H9 (cell line): ENCODE data around the gene TRRAP. TPM values are rescaled to one million over a fixed set of nuclear protein-coding genes. Genes with fewer than 3 reads are reported as not detected.

ENCODE experiments used
- DNase-seq: peaks from one replicate; pipeline ENCODE4 v3.0.0-alpha.2; 2017
- H2AFZ ChIP-seq: one replicate; pipeline ENCODE4 v1.6.1; 2013; ENCODE audit warnings: mild to moderate bottlenecking, low read length, control low read depth, moderate library complexity
- H2AK5ac ChIP-seq: 2 replicates; pipeline ENCODE4 v1.6.1; 2013; ENCODE audit warnings: low read length, control low read depth, mixed read lengths; ENCODE audit not compliant: insufficient read length
- H2BK120ac ChIP-seq: one replicate; pipeline ENCODE4 v1.6.1; 2013; ENCODE audit warnings: low read depth, mild to moderate bottlenecking, low read length, control low read depth, inconsistent platforms; ENCODE audit not compliant: poor library complexity, severe bottlenecking
- H2BK12ac ChIP-seq: 2 replicates; pipeline ENCODE4 v1.6.1; 2013; ENCODE audit warnings: low read length, control low read depth, mixed read lengths, low read depth; ENCODE audit not compliant: insufficient read length
- H2BK15ac ChIP-seq: 2 replicates; pipeline ENCODE4 v1.6.1; 2013; ENCODE audit warnings: low read depth, low read length, control low read depth
- H2BK20ac ChIP-seq: one replicate; pipeline ENCODE4 v1.6.1; 2013; ENCODE audit warnings: low read depth, mild to moderate bottlenecking, low read length, control low read depth, inconsistent platforms; ENCODE audit not compliant: poor library complexity, severe bottlenecking
- H2BK5ac ChIP-seq: 2 replicates; pipeline ENCODE4 v1.6.1; 2013; ENCODE audit warnings: low read length, control low read depth, mixed read lengths; ENCODE audit not compliant: insufficient read length
- H3K14ac ChIP-seq: 2 replicates; pipeline ENCODE4 v1.6.1; 2013; ENCODE audit warnings: low read length, control low read depth; ENCODE audit not compliant: insufficient read depth
- H3K18ac ChIP-seq: 2 replicates; pipeline ENCODE4 v1.6.1; 2013; ENCODE audit warnings: low read depth, mild to moderate bottlenecking, mixed read lengths, low read length, control low read depth; ENCODE audit not compliant: insufficient read length
- H3K23ac ChIP-seq: 2 replicates; pipeline ENCODE4 v1.6.1; 2013; ENCODE audit warnings: low read length, control low read depth, mixed read lengths, low read depth; ENCODE audit not compliant: insufficient read length
- H3K23me2 ChIP-seq: 2 replicates; pipeline ENCODE4 v1.6.1; 2013; ENCODE audit warnings: low read depth, mild to moderate bottlenecking, mixed read lengths, low read length, control low read depth; ENCODE audit not compliant: insufficient read length, poor library complexity, severe bottlenecking
- H3K27ac ChIP-seq: 2 replicates; pipeline ENCODE4 v1.5.1; 2013; ENCODE audit warnings: low read length, control low read depth, mixed read lengths, low read depth; ENCODE audit not compliant: insufficient read length
- H3K27me3 ChIP-seq: 2 replicates; pipeline ENCODE4 v1.6.1; 2013; ENCODE audit warnings: low read length, control low read depth, inconsistent platforms; ENCODE audit not compliant: insufficient read depth
- H3K4ac ChIP-seq: 2 replicates; pipeline ENCODE4 v1.6.1; 2013; ENCODE audit warnings: low read depth, mild to moderate bottlenecking, control low read depth, inconsistent platforms, low read length, moderate library complexity
- H3K4me1 ChIP-seq: 2 replicates; pipeline ENCODE4 v1.6.1; 2013; ENCODE audit warnings: low read length, control low read depth, inconsistent platforms; ENCODE audit not compliant: insufficient read depth
- H3K4me2 ChIP-seq: 2 replicates; pipeline ENCODE4 v1.6.1; 2013; ENCODE audit warnings: low read length, control low read depth, mixed read lengths; ENCODE audit not compliant: insufficient read length, insufficient read depth
- H3K56ac ChIP-seq: 2 replicates; pipeline ENCODE4 v1.6.1; 2013; ENCODE audit warnings: low read depth, mild to moderate bottlenecking, mixed read lengths, low read length, control low read depth; ENCODE audit not compliant: insufficient read length
- H3K79me1 ChIP-seq: 2 replicates; pipeline ENCODE4 v1.6.1; 2013; ENCODE audit warnings: low read depth, mild to moderate bottlenecking, moderate library complexity, low read length, control low read depth, inconsistent platforms; ENCODE audit not compliant: insufficient read depth, poor library complexity, severe bottlenecking
- H3K79me2 ChIP-seq: 2 replicates; pipeline ENCODE4 v1.6.1; 2013; ENCODE audit warnings: low read length, control low read depth, inconsistent platforms; ENCODE audit not compliant: insufficient read depth
- H3K9ac ChIP-seq: 2 replicates; pipeline ENCODE4 v1.6.1; 2013; ENCODE audit warnings: low read length, control low read depth, mixed read lengths; ENCODE audit not compliant: insufficient read length; ENCODE audit errors: extremely low read depth
- H3K9me3 ChIP-seq: one replicate; pipeline ENCODE4 v1.6.1; 2013; ENCODE audit warnings: low read depth, low read length, inconsistent platforms; ENCODE audit not compliant: control insufficient read depth
- H3T11ph ChIP-seq: one replicate; pipeline ENCODE4 v1.6.1; 2013; ENCODE audit warnings: mild to moderate bottlenecking, low read length, control low read depth, inconsistent platforms
- H4K20me1 ChIP-seq: one replicate; pipeline ENCODE4 v1.6.1; 2013; ENCODE audit not compliant: control insufficient read depth, insufficient read length, insufficient read depth
- H4K5ac ChIP-seq: 2 replicates; pipeline ENCODE4 v1.6.1; 2013; ENCODE audit warnings: low read depth, mild to moderate bottlenecking, mixed read lengths, low read length, control low read depth; ENCODE audit not compliant: insufficient read length
- H4K8ac ChIP-seq: replicated peaks from 2 replicates; pipeline ENCODE4 v1.6.1; 2013; ENCODE audit warnings: low read length, control low read depth, mixed read lengths, low read depth; ENCODE audit not compliant: insufficient read length
- H4K91ac ChIP-seq: 2 replicates; pipeline ENCODE4 v1.6.1; 2013; ENCODE audit warnings: low read depth, mild to moderate bottlenecking, moderate library complexity, mixed read lengths, low read length, control low read depth; ENCODE audit not compliant: insufficient read length
- H3K27ac Mint-ChIP-seq, 3 experiments: 2 replicates in 2 of 3; 3 replicates in 1 of 3; pipeline ENCODE4 v1.8.0; 2020 to 2021; ENCODE audit warnings: mixed read lengths in 3 of 3, mild to moderate bottlenecking in 1 of 3, moderate library complexity in 1 of 3
- H3K27me3 Mint-ChIP-seq: 2 replicates; pipeline ENCODE4 v1.8.0; 2021; ENCODE audit warnings: low read depth, mild to moderate bottlenecking, moderate library complexity, mixed read lengths
- H3K36me3 Mint-ChIP-seq, 3 experiments: 2 replicates in 2 of 3; 3 replicates in 1 of 3; pipeline ENCODE4 v1.8.0; 2020 to 2021; ENCODE audit warnings: low read depth in 3 of 3, mixed read lengths in 3 of 3; ENCODE audit not compliant: insufficient read depth in 1 of 3
- H3K4me1 Mint-ChIP-seq, 2 experiments: 2 replicates each; pipeline ENCODE4 v1.8.0; 2020; ENCODE audit warnings: mixed read lengths in 2 of 2
- H3K4me3 Mint-ChIP-seq, 2 experiments: 2 replicates in 1 of 2; 3 replicates in 1 of 2; pipeline ENCODE4 v1.8.0; 2020 to 2021; ENCODE audit warnings: mild to moderate bottlenecking in 2 of 2, mixed read lengths in 2 of 2, moderate library complexity in 1 of 2
- H3K9me3 Mint-ChIP-seq, 2 experiments: 2 replicates in 1 of 2; 3 replicates in 1 of 2; pipeline ENCODE4 v1.8.0; 2020; ENCODE audit warnings: mild to moderate bottlenecking in 2 of 2, mixed read lengths in 2 of 2, moderate library complexity in 1 of 2
- WGBS: extraction: QIAGEN DNeasy Blood & Tissue Kit; methylation state at CpG from one replicate; pipeline ENCODE4 v1.1.7; 2013; ENCODE audit warnings: missing lambda C conversion rate, low lambda C conversion rate, mixed read lengths; ENCODE audit not compliant: insufficient read length; ENCODE audit errors: extremely low coverage; 5-methylcytosine and 5-hydroxymethylcytosine counted together
- total RNA-seq: library from RNA; stranded (reverse); gene quantifications from 2 replicates; pipeline ENCODE4 v1.2.1, GENCODE V29; 2021
- TF ChIP-seq, protein P1 (sequence below): fragments of 200-600 bp; sonication (generic); conservative IDR thresholded peaks from 3 replicates; pipeline ENCODE4 v1.8.0; 2021; ENCODE audit warnings: antibody characterized with exemption, mild to moderate bottlenecking

The TRRAP gene
- total RNA-seq, 1 experiment from 2014 or later: 58.6 TPM

DNA sequence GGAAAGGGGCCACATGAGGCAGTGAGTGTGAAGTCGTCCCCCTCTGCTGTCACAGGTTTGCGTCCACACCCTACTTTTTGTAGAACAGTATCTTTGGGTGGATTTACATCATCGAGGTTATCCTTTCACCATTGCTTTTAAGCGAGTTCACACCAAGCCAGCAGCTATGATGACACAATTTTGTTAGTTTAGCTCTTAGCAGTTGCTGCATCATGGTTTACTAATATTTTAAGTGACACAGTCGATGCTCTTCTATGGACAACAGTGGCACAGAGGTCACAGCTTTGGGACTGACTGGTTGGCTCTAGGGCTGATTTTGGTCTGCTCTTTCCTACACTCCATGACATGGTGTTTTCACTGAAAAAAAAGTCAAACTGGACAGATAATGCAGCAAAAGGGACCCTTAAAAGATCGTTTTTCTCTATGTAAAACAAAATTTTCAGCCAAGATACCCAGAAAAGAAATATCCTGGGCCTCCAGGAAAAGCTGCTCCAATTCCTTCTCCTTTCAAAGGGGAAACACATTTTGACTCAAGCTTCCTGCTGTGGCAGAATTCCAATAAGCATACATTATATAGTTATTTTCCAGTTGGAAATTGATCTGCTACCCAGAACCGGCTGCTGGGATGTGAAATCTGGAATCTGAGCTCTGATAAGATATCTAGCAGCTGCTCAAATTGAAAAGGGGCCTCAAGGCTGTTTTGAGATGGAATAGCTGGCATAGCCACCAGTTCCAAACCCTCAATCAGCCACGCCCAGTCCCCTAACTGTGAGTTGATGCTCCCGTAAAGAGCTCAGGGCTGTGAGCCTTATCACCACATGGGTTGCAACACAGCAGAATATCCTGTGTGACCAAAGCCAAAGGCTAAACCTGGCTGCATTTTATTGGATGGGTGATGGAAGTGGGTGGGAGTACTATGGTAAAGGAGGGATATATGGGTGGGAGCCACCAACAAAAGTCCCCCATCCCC, 151.4 kb downstream of the TRRAP start:
- H3K9me3 Mint-ChIP-seq: no peaks in the 10 kb centered on the region
- Histone ChIP-seq H3K27me3 (no peaks in the 10 kb centered on the region), H4K8ac (no peak overlapping the region), H3K79me1 (no peaks in the 10 kb centered on the region), H2BK5ac (no peak overlapping the region), H2AFZ (no peak overlapping the region), H2BK120ac (no peak overlapping the region), H3K9ac (no peak overlapping the region), H3K23ac (no peak overlapping the region), H3K14ac (no peak overlapping the region), H3K27ac (no peak overlapping the region), H3K79me2 (no peaks in the 10 kb centered on the region; the same call in 1 of the 2 replicates), H4K5ac (no peak overlapping the region), H4K20me1 (no peaks in the 10 kb centered on the region), H3K9me3 (no peaks in the 10 kb centered on the region), H3T11ph (no peak overlapping the region), H2BK12ac (no peak overlapping the region), H3K56ac (no peak overlapping the region), H2AK5ac (no peak overlapping the region), H4K91ac (no peak overlapping the region), H3K4me1 (no peaks in the 10 kb centered on the region), H3K4me2 (no peak overlapping the region), H3K23me2 (no peaks in the 10 kb centered on the region), H3K4ac (no peak overlapping the region), H2BK15ac (no peak overlapping the region), H3K18ac (no peak overlapping the region), H2BK20ac (no peak overlapping the region)
- TF ChIP-seq, protein P1, sequence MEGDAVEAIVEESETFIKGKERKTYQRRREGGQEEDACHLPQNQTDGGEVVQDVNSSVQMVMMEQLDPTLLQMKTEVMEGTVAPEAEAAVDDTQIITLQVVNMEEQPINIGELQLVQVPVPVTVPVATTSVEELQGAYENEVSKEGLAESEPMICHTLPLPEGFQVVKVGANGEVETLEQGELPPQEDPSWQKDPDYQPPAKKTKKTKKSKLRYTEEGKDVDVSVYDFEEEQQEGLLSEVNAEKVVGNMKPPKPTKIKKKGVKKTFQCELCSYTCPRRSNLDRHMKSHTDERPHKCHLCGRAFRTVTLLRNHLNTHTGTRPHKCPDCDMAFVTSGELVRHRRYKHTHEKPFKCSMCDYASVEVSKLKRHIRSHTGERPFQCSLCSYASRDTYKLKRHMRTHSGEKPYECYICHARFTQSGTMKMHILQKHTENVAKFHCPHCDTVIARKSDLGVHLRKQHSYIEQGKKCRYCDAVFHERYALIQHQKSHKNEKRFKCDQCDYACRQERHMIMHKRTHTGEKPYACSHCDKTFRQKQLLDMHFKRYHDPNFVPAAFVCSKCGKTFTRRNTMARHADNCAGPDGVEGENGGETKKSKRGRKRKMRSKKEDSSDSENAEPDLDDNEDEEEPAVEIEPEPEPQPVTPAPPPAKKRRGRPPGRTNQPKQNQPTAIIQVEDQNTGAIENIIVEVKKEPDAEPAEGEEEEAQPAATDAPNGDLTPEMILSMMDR: no peak
- DNase-seq: no peak
- peaks cover 6 to 7% of the 10 kb centered on the region in 2 experiments; a peak in 3 of 4 replicates for H3K4me1 Mint-ChIP-seq
- H3K4me3 Mint-ChIP-seq: no peak overlapping the region
- H3K27ac Mint-ChIP-seq: no peak overlapping the region; a peak in 1 of 7 replicates
- H3K27me3 Mint-ChIP-seq: peaks cover 2% of the 10 kb centered on the region
- H3K36me3 Mint-ChIP-seq: peaks cover 32 to 72% (median 59%) of the 10 kb centered on the region in 3 experiments
- WGBS: no CpG with 5 or more reads among the region's 9 CpGs
